Airway epithelial cell (primary cell): ENCODE data around the gene PCDHA11. TPM values are rescaled to one million over a fixed set of nuclear protein-coding genes. Genes with fewer than 3 reads are reported as not detected.

Experiments
- total RNA-seq: library from RNA; depleted of rRNA; stranded (reverse); fragments of >200 nt; gene quantifications from 2 replicates; pipeline ENCODE4 v1.2.3, GENCODE V29; 2015

PCDHA11 gene, protein sequence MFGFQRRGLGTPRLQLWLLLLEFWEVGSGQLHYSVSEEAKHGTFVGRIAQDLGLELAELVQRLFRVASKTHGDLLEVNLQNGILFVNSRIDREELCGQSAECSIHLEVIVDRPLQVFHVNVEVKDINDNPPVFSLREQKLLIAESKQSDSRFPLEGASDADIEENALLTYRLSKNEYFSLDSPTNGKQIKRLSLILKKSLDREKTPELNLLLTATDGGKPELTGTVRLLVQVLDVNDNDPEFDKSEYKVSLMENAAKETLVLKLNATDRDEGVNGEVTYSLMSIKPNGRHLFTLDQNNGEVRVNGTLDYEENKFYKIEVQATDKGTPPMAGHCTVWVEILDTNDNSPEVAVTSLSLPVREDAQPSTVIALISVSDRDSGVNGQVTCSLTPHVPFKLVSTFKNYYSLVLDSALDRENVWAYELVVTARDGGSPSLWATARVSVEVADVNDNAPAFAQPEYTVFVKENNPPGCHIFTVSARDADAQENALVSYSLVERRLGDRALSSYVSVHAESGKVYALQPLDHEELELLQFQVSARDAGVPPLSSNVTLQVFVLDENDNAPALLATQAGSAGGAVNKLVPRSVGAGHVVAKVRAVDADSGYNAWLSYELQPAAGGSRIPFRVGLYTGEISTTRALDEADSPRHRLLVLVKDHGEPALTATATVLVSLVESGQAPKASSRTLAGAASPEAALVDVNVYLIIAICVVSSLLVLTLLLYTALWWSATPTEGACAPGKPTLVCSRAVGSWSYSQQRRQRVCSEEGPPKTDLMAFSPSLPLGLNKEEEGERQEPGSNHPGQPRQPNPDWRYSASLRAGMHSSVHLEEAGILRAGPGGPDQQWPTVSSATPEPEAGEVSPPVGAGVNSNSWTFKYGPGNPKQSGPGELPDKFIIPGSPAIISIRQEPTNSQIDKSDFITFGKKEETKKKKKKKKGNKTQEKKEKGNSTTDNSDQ
- not detected in 2 replicates for total RNA-seq

DNA sequence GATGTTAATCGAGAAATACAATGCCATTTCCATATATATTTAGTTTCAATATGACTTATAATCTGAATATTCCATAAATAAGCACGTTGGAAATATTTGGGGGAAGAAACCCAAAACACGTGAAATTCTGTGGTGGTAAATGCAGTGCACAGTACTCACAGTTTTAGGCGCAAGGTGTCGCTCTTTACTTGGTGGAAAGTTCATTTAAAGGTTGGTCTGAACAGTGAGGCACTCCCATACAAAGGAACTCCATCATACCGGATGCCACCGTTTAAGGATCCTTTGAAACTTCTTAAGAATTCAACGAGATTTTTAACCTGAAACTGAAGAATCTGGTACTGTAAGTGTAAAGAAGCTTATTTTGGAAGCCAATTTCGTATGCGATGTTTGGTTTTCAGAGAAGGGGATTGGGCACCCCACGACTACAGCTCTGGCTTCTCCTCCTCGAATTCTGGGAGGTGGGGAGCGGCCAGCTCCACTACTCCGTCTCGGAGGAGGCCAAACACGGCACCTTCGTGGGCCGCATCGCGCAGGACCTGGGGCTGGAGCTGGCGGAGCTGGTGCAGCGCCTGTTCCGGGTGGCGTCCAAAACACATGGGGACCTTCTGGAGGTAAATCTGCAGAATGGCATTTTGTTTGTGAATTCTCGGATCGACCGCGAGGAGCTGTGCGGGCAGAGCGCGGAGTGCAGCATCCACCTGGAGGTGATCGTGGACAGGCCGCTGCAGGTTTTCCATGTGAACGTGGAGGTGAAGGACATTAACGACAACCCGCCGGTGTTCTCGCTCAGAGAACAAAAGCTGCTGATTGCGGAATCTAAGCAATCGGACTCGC lies at the start of gene PCDHA11:
TSS of gene PCDHA11 (plus strand) at position 237 of the 834 bp plus-strand sequence. CDS start at position 384, 147 bp downstream.

DNA sequence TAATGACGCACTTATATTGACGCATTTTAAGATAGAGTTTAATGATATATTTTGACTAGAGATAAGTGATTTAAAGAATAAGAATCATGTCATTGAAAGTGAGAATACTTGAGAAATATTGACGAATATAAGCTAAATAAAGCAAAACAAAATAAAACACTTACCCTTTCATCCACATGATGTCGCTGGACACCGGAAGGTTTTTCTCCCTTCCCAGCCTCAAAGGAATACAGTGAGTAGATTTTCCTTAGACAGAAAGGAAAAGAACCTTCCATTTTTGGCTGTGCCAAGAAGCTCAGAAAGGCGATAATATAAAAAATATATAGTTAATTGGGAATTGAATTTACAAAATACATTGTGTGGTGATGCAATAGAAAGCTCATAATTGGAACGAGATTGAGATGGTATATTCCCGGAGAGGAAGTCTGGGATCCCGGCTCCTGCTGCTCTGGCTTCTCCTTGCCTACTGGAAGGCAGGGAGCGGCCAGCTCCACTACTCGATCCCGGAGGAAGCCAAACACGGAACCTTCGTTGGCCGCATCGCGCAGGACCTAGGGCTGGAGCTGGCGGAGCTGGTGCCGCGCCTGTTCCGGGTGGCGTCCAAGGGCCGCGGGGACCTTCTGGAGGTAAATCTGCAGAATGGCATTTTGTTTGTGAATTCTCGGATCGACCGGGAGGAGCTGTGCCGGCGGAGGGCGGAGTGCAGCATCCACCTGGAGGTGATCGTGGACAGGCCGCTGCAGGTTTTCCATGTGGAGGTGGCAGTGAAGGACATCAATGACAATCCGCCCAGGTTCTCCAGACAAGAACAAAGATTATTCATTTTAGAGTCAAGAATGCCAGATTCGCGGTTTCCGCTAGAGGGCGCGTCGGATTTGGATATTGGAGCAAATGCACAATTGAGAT lies 47.1 kb upstream of the PCDHA11 start, which contains the start of gene PCDHA5:
TSS of gene PCDHA5 (plus strand) at position 239 of the 906 bp plus-strand sequence.

DNA sequence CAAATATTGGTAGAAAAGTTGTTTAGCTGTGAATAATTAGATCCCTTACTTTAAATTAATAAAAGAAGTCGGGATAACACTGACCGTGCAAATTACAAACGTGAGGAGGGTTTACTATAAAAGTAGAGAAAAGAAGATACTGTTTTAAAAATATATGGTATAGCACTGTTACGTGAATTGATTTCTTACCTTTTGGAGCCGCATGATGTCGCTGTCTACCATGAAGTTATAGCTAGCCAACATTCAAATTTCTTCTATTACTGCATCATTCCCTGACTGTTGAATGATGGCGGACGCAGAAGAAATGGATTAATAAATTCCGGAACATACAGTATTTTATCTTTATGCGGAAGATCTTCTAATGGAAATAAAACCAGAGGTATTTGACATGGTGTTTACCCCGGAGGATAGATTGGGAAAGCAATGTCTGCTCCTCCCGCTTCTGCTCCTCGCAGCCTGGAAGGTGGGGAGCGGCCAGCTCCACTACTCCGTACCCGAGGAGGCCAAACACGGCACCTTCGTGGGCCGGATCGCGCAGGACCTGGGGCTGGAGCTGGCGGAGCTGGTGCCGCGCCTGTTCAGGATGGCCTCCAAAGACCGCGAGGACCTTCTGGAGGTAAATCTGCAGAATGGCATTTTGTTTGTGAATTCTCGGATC lies 40.9 kb upstream of the PCDHA11 start, which contains the start of gene PCDHA6:
TSS of gene PCDHA6 (plus strand) at position 257 of the 658 bp plus-strand sequence. CDS start at position 389, 132 bp downstream.

DNA sequence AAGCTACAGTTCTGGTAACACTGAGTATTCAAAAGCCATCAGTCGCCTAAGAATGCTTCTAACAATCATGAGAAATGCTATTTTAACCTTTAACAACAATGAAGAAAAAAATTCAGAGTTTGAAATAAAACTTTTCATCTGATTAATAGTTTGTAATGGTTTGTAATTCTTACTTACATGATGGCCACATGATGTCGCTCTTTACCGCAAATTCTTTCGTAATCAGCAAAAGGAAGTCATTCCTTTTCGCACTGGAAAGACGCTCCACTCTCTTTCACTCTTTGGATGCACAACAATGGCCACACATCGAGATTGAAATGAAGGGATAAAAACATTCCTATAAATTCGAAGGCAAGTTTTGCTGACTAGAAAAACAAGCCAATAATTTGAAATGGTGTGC lies 34.8 kb upstream of the PCDHA11 start, which contains the start of gene PCDHA7:
TSS of gene PCDHA7 (plus strand) at position 277 of the 400 bp plus-strand sequence. CDS start at position 392, 115 bp downstream.

DNA sequence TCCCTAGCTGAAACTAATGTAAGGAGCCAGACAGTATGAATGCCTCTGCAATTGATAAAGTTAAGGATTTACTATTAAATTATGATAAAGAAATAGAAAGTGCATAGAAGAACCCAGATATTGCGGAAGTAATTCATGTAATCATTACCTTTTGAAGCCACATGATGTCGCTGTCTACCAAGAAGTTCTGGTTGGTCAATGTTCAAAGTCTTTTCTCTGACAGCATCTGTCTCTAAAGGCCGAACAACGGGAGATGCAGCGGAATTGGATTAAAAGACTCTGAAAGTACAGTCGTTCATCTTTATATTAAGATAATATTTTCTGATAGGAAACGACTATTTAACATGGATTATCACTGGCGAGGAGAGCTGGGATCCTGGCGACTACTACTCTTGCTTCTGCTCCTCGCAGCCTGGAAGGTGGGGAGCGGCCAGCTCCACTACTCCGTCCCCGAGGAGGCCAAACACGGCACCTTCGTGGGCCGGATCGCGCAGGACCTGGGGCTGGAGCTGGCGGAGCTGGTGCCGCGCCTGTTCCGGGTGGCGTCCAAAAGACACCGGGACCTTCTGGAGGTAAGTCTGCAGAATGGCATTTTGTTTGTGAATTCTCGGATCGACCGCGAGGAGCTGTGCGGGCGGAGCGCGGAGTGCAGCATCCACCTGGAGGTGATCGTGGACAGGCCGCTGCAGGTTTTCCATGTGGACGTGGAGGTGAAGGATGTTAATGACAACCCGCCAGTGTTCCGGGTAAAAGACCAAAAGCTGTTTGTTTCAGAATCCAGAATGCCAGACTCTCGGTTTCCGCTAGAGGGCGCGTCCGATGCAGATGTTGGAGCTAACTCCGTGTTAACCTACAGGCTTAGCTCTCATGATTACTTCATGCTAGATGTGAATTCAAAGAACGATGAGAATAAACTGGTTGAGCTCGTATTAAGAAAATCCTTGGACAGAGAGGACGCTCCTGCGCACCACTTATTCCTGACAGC lies 27.5 kb upstream of the PCDHA11 start, which contains the start of gene PCDHA8:
TSS of gene PCDHA8 (plus strand) at position 210 of the 985 bp plus-strand sequence. CDS start at position 345, 135 bp downstream.

DNA sequence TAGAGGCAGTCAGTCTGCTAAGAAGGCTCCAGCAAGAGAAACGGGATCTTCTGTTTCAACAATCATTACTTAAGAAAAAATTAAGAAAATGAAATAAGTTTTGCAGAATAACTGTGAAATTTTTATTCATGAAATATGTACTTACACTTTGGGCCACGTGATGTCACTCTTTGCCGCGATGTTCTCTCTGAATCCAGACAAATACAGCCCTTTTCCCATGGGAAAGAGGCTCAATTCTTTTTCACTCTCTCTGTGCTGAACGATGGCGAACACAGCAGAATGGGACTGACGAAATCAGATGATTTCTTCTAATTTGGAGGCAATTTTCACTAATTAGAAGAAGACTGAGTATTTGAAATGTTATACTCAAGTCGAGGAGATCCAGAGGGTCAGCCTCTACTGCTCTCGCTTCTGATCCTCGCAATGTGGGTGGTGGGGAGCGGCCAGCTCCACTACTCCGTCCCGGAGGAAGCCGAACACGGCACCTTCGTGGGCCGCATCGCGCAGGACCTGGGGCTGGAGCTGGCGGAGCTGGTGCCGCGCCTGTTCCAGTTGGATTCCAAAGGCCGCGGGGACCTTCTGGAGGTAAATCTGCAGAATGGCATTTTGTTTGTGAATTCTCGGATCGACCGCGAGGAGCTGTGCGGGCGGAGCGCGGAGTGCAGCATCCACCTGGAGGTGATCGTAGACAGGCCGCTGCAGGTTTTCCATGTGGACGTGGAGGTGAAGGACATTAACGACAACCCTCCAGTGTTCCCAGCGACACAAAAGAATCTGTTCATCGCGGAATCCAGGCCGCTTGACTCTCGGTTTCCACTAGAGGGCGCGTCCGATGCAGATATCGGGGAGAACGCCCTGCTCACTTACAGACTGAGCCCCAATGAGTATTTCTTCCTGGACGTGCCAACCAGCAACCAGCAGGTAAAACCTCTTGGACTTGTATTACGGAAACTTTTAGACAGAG lies 20.3 kb upstream of the PCDHA11 start, which contains the start of gene PCDHA9:
TSS of gene PCDHA9 (plus strand) at position 244 of the 964 bp plus-strand sequence. CDS start at position 358, 114 bp downstream.

DNA sequence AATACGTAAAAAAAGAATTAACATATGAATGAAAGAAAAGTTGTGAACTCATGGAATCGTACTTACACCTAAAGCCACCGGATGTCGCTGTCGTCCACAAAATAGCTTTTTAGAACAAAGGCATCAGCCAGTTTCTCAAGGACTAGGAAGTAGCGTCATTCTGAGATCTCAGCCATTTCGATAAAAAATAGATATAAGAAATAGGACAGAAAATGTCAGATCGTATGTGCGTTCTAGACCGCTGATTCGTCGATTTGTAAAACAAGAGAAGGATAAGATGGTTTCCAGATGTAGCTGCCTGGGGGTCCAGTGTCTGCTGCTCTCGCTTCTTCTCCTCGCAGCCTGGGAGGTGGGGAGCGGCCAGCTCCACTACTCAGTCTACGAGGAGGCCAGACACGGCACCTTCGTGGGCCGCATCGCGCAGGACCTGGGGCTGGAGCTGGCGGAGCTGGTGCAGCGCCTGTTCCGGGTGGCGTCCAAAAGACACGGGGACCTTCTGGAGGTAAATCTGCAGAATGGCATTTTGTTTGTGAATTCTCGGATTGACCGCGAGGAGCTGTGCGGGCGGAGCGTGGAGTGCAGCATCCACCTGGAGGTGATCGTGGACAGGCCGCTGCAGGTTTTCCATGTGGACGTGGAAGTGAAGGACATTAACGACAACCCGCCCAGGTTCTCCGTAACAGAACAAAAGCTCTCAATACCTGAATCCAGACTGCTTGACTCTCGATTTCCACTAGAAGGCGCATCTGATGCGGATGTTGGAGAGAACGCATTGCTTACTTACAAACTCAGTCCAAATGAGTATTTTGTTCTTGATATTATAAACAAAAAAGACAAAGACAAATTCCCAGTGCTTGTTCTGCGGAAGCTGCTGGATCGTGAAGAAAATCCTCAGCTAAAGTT lies 12.7 kb upstream of the PCDHA11 start, which contains the start of gene PCDHA10:
TSS of gene PCDHA10 (plus strand) at position 126 of the 903 bp plus-strand sequence. CDS start at position 278, 152 bp downstream.

DNA sequence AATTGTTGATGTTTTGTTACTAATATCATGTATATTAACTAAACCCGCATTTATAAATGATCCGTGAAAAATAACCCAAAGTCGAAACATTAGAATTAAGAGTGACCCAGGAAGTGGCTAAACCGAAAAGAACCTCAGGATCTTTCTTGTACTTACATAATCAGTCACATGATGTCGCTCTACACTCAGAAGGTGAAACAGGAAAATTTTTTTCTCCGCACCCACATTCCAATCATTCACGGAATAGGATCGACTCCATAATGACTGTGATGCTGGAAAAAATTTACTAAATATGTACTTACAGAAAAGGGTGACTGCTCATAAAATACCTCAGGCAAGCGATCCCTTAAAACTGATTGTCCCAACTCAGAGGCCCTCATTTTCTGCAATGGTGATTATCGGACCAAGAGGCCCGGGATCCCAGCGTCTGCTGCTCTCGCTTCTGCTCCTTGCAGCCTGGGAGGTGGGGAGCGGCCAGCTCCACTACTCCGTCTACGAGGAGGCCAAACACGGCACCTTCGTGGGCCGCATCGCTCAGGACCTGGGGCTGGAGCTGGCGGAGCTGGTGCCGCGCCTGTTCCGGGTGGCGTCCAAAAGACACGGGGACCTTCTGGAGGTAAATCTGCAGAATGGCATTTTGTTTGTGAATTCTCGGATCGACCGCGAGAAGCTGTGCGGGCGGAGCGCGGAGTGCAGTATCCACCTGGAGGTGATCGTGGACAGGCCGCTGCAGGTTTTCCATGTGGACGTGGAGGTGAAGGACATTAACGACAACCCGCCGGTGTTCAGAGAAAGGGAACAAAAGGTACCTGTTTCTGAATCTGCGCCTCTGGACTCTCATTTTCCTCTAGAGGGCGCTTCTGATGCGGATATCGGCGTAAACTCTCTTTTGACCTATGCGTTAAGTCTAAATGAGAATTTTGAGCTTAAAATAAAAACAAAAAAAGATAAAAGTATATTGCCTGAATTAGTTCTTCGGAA lies 6.6 kb downstream of the PCDHA11 start, which contains the start of gene PCDHA12:
TSS of gene PCDHA12 (plus strand) at position 224 of the 981 bp plus-strand sequence. CDS start at position 389, 165 bp downstream.

DNA sequence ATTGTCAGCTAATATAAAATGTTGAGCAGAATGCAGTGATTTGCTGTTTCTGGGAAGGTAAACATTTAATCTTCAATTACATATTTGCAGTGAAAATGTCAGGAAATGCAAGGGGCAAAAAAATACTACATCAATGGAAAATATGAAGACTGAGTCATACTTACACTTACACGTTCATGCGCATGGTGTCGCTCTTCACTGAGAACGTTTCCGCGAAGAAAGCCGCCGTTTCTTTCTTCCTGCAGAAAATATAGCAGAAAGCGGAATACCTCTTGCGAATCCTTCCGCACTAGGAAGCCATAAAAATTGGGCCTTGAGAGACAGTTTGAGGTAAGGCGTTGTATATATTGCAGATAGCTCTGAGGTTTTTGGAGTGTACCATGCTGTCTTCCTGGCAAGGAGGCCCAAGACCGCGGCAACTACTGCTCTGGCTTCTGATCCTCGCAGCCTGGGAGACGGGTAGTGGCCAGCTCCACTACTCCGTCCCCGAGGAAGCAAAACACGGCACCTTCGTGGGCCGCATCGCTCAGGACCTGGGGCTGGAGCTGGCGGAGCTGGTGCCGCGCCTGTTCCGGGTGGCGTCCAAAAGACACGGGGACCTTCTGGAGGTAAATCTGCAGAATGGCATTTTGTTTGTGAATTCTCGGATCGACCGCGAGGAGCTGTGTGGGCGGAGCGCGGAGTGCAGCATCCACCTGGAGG lies 13.3 kb downstream of the PCDHA11 start, which contains the start of gene PCDHA13:
TSS of gene PCDHA13 (plus strand) at position 236 of the 702 bp plus-strand sequence. CDS start at position 381, 145 bp downstream.

Other genes with a start within 250 kb of the PCDHA11 start
- gene CD14, start 235.8 kb upstream of the PCDHA11 start, total RNA-seq = 0.35 TPM in 1 of 2 replicates, not detected in the other
- 20.9 and 39.2 TPM in 2 replicates for gene TMCO6, start 229.5 kb upstream of the PCDHA11 start, total RNA-seq
- 64.0 and 70.0 TPM in 2 replicates for gene NDUFA2, start 221.3 kb upstream of the PCDHA11 start, total RNA-seq
- gene IK, start 221.1 kb upstream of the PCDHA11 start, total RNA-seq = 74.9 and 77.6 TPM in 2 replicates
- gene WDR55, start 204.1 kb upstream of the PCDHA11 start, total RNA-seq = 12.9 and 19.2 TPM in 2 replicates
- 0.28 and 0.35 TPM in 2 replicates for gene DND1, start 195.4 kb upstream of the PCDHA11 start, total RNA-seq
- gene HARS1, start 177.6 kb upstream of the PCDHA11 start, total RNA-seq = 83.6 TPM in 2 replicates
- gene HARS2, start 177.5 kb upstream of the PCDHA11 start, total RNA-seq = 33.1 and 35.0 TPM in 2 replicates
- gene ZMAT2, start 168.5 kb upstream of the PCDHA11 start, total RNA-seq = 33.2 and 34.5 TPM in 2 replicates
- 0.14 TPM in 2 replicates for gene PCDHA1, start 82.8 kb upstream of the PCDHA11 start, total RNA-seq
- gene PCDHA2, start 74.1 kb upstream of the PCDHA11 start, total RNA-seq = not detected in 2 replicates
- gene PCDHA3, start 67.9 kb upstream of the PCDHA11 start, total RNA-seq = not detected in 2 replicates
- gene PCDHA4, start 61.9 kb upstream of the PCDHA11 start, total RNA-seq = 0.23 and 0.42 TPM in 2 replicates
- gene PCDHA5, start 47.3 kb upstream of the PCDHA11 start, total RNA-seq = not detected in 2 replicates
- gene PCDHA6, start 41.0 kb upstream of the PCDHA11 start, total RNA-seq = not detected in 2 replicates
- gene PCDHA7, start 34.7 kb upstream of the PCDHA11 start, total RNA-seq = not detected in 2 replicates
- not detected in 2 replicates for gene PCDHA8, start 27.8 kb upstream of the PCDHA11 start, total RNA-seq
- not detected in 2 replicates for gene PCDHA9, start 20.6 kb upstream of the PCDHA11 start, total RNA-seq
- gene PCDHA10, start 13.1 kb upstream of the PCDHA11 start, total RNA-seq = not detected in 2 replicates
- gene PCDHA12, start 6.4 kb downstream of the PCDHA11 start, total RNA-seq = not detected in 2 replicates
- not detected in 2 replicates for gene PCDHA13, start 13.2 kb downstream of the PCDHA11 start, total RNA-seq
- 0.07 TPM in 1 of 2 replicates, not detected in the other for gene PCDHAC1, start 57.3 kb downstream of the PCDHA11 start, total RNA-seq
- gene PCDHAC2, start 97.5 kb downstream of the PCDHA11 start, total RNA-seq = 0.42 and 1.1 TPM in 2 replicates
- not detected in 2 replicates for gene PCDHB1, start 182.4 kb downstream of the PCDHA11 start, total RNA-seq
- 0.14 TPM in 1 of 2 replicates, not detected in the other for gene PCDHB2, start 225.7 kb downstream of the PCDHA11 start, total RNA-seq
- gene PCDHB3, start 231.5 kb downstream of the PCDHA11 start, total RNA-seq = 0.05 TPM in 1 of 2 replicates, not detected in the other